Activated CD4-positive, alpha-beta T cell treated with anti-CD3 and anti-CD28 coated beads for 4 hours (primary cell): ENCODE measurements around the gene RAMACL.

Experiments
- DNase-seq, 2 donors: peaks; one replicate each; pipeline ENCODE4 v3.0.0-alpha.2; 2020

The RAMACL gene

GRCh38 chr6:166617359-166617758 lies 30.9 kb upstream of the RAMACL start:
- no peak for DNase-seq

GRCh38 chr6:166616261-166617238 lies 30.1 kb upstream of the RAMACL start:
- DNase-seq, result no peak

GRCh38 chr6:166615059-166615770 lies 28.7 kb upstream of the RAMACL start:
- no peak for DNase-seq

GRCh38 chr6:166614589-166614988 lies 28.1 kb upstream of the RAMACL start:
- no peak for DNase-seq

- DNase-seq, result no peak
These were observed 27.7 kb upstream of the RAMACL start for GRCh38 chr6:166614171-166614583.

- DNase-seq, result no peak
These were observed 26.5 kb upstream of the RAMACL start for GRCh38 chr6:166613027-166613426.

GRCh38 chr6:166612471-166612881 lies 26.0 kb upstream of the RAMACL start:
- no peak for DNase-seq

GRCh38 chr6:166611631-166612030 lies 25.2 kb upstream of the RAMACL start:
- no peak for DNase-seq

GRCh38 chr6:166610069-166610468 lies 23.6 kb upstream of the RAMACL start:
- DNase-seq, result no peak

GRCh38 chr6:166608774-166609173 lies 22.3 kb upstream of the RAMACL start:
- DNase-seq, result no peak

GRCh38 chr6:166605752-166606151 lies 19.3 kb upstream of the RAMACL start:
- DNase-seq, result no peak

GRCh38 chr6:166604911-166605310 lies 18.4 kb upstream of the RAMACL start:
- no peak for DNase-seq

- DNase-seq, result no peak
These were observed 17.9 kb upstream of the RAMACL start for GRCh38 chr6:166604328-166604727.

GRCh38 chr6:166603043-166603690 lies 16.7 kb upstream of the RAMACL start:
- DNase-seq, result no peak

- DNase-seq, result no peak
These were observed 15.5 kb upstream of the RAMACL start for GRCh38 chr6:166601956-166602355.

- no peak for DNase-seq
These were observed 14.5 kb upstream of the RAMACL start for GRCh38 chr6:166600931-166601330.

GRCh38 chr6:166599205-166599604 lies 12.7 kb upstream of the RAMACL start:
- DNase-seq, result no peak

- DNase-seq, result no peak
These were observed 12.1 kb upstream of the RAMACL start for GRCh38 chr6:166598441-166599138.

GRCh38 chr6:166597711-166598440 lies 11.4 kb upstream of the RAMACL start:
- DNase-seq, result no peak

GRCh38 chr6:166596776-166597507 lies 10.5 kb upstream of the RAMACL start:
- no peak for DNase-seq

- no peak for DNase-seq
These were observed 9.5 kb upstream of the RAMACL start for GRCh38 chr6:166595949-166596348.
